Thymus (tissue), 11 donors: ENCODE results near the gene GLT8D1. TPM values are rescaled to one million over a fixed set of nuclear protein-coding genes. Genes with fewer than 3 reads are reported as not detected.
"Not testable (repeated sequence)": the region's sequence is repeated elsewhere in the genome, so short reads cannot be mapped to it uniquely, and the experiment has no call there.

Experiments
- DNase-seq, 9 donors: peaks; one replicate each; pipeline ENCODE4 v3.0.0-alpha.2; 2013; ENCODE audit warnings: low spot score in 9 of 9, low read depth in 6 of 9, missing footprints in 1 of 9
- H3K27ac ChIP-seq, 2 donors: one replicate each; pipeline ENCODE4 v1.5.1; 2013; ENCODE audit warnings: control low read depth in 1 of 2, low read depth in 1 of 2, low read length in 1 of 2, mild to moderate bottlenecking in 1 of 2, moderate library complexity in 1 of 2
- H3K27me3 ChIP-seq, 2 donors: one replicate each; pipeline ENCODE4 v1.5.1; 2013; ENCODE audit warnings: low read length in 1 of 2; ENCODE audit not compliant: control insufficient read depth in 2 of 2, insufficient read depth in 1 of 2
- H3K36me3 ChIP-seq, 2 donors: one replicate each; pipeline ENCODE4 v1.5.1; 2013; ENCODE audit warnings: low read length in 1 of 2, mild to moderate bottlenecking in 1 of 2, moderate library complexity in 1 of 2; ENCODE audit not compliant: control insufficient read depth in 2 of 2, insufficient read depth in 2 of 2
- H3K4me1 ChIP-seq, 2 donors: one replicate each; pipeline ENCODE4 v1.5.1; 2013; ENCODE audit warnings: low read length in 2 of 2; ENCODE audit not compliant: control insufficient read depth in 2 of 2, insufficient read depth in 2 of 2
- H3K4me3 ChIP-seq, 2 donors: one replicate each; pipeline ENCODE4 v1.5.1; 2013; ENCODE audit warnings: low read length in 2 of 2, control low read depth in 1 of 2, mild to moderate bottlenecking in 1 of 2
- H3K9me3 ChIP-seq, 2 donors: one replicate each; pipeline ENCODE4 v1.5.1; 2013; ENCODE audit warnings: low read length in 1 of 2, mild to moderate bottlenecking in 1 of 2; ENCODE audit not compliant: control insufficient read depth in 2 of 2, insufficient read depth in 1 of 2
- WGBS: extraction: QIAGEN DNeasy Blood & Tissue Kit; methylation state at CpG from one replicate; pipeline ENCODE4 v1.1.7; 2013; 5-methylcytosine and 5-hydroxymethylcytosine counted together
- polyA plus RNA-seq: library from polyadenylated mRNA; stranded (reverse); fragments of 200-250 nt; gene quantifications from one replicate; pipeline ENCODE4 v1.2.3, GENCODE V29; 2013
- total RNA-seq: library from RNA; stranded (reverse); fragments of 120-200 nt; gene quantifications from one replicate; pipeline ENCODE4 v1.2.4, GENCODE V29; 2013
- donor health status: healthy.

Gene GLT8D1
- total and polyA plus RNA-seq, 2 donors = 46.0 to 47.5 TPM

- Histone ChIP-seq H3K27ac (no peak overlapping the region), H3K27me3 (no peaks in the 10 kb centered on the region), H3K36me3 (peaks cover 26 to 61% of the 10 kb centered on the region in 2 donors), H3K4me3 (no peak overlapping the region), H3K4me1 (peaks cover 0 to 2% of the 10 kb centered on the region in 2 donors), H3K9me3 (no peaks in the 10 kb centered on the region)
- 97% methylated on average over 6 of the region's 6 CpGs for WGBS
- DNase-seq = no peak
Observed at GRCh38 chr3:52678265-52679198, 27.1 kb downstream of the GLT8D1 start.

DNA sequence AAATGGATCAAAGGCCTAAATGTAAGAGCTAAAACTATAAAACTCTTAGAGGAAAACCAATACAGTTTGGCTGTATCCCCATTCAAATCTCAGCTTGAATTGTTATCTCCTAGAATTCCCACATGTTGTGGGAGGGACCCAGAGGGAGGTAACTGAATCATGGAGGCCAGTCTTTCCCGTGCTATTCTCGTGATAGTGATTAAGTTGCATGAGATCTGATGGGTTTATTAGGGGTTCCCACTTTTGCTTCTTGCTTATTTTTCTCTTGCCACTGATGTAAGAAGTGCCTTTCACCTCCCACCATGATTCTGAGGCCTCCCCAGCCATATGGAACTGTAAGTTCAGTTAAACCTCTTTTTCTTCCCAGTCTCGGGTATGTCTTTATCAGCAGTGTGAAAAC, 29.4 kb downstream of the GLT8D1 start:
- WGBS = 98% methylated on average over 3 of the region's 3 CpGs
- not testable (repeated sequence) for H3K4me3 ChIP-seq, DNase-seq, H3K4me1 ChIP-seq, H3K27ac ChIP-seq, H3K27me3 ChIP-seq, H3K9me3 ChIP-seq
- H3K36me3 ChIP-seq = peaks cover 39 to 79% of the 10 kb centered on the region in 2 donors

- H3K4me3 ChIP-seq = no peak overlapping the region
- H3K9me3 ChIP-seq = no peaks in the 10 kb centered on the region
- 93% methylated on average over 1 of the region's 1 CpG for WGBS
- H3K27me3 ChIP-seq = no peaks in the 10 kb centered on the region
- no peaks in the 10 kb centered on the region for H3K4me1 ChIP-seq
- H3K36me3 ChIP-seq = peaks cover 39 to 82% of the 10 kb centered on the region in 2 donors
- no peak for DNase-seq
- H3K27ac ChIP-seq = no peak overlapping the region
Observed at GRCh38 chr3:52671676-52672075, 33.9 kb downstream of the GLT8D1 start.

DNA sequence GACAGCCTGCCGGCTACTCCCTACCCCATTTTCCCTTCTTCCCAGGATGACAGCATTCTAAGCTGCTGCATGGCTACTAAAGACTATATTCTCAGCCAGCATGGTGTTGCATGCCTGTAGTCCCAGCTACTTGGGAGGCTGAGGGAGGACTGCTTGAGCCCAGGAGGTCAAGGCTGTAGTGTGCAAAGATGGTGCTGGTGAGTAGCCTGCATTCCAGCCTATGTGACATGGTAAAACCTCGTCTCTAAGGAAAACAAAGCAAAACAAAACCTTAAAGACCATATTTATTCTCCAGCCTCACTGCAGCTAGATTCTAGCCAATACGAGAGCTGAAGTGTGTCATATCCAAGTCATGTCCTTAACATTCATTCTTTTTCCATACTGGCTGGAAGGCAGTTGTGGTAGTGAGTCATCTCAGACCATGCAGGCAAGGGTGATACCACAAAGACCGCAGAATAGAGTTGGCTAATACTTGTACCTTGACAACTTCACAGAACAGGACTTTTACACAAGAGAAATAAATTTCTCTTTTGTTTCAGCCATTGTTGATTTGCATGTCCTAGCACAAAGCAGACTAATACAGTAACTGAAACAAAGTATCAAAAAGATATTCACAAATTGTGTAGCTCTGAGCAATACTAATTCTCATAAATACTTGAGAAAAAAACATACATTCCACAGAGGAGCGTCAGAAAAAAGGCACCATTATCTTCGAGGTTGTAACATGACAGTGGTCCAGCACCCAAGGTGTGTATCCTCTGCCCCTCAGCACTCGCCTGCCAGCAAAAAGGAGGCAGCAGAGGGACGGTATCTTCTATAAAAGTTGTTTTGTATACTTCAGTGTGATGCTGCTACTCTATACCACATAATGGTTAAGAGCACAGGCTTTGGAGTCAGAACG, 34.7 kb downstream of the GLT8D1 start:
- Histone ChIP-seq H3K27ac (no peak overlapping the region), H3K4me1 (no peaks in the 10 kb centered on the region), H3K36me3 (peaks cover 37 to 79% of the 10 kb centered on the region in 2 donors), H3K27me3 (no peaks in the 10 kb centered on the region), H3K4me3 (no peak overlapping the region), H3K9me3 (no peaks in the 10 kb centered on the region)
- no peak for DNase-seq
- WGBS = 96% methylated on average over 9 of the region's 9 CpGs

DNA sequence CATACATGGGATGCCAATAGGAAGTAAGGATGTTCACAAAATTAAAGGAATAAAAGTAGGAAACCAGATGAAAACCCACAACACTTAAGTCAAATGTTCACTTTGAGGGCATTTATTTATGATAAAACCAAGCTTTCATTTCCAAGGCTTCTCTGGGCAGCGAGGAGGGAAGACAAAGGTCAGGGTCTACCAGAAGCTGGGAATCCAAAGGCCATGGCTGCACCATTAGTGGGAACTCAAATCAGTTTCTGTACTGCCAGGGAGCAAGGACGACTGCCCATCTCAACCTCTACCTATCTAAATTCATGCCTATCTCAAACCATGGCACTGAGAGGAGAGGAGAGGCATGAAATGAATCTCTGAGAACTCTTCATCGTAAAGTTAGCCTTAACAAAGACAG, 42.5 kb downstream of the GLT8D1 start:
- Histone ChIP-seq H3K27me3 (no peaks in the 10 kb centered on the region), H3K4me1 (no peaks in the 10 kb centered on the region), H3K36me3 (peaks cover 35 to 81% of the 10 kb centered on the region in 2 donors), H3K27ac (no peak overlapping the region), H3K9me3 (no peaks in the 10 kb centered on the region), H3K4me3 (no peak overlapping the region)
- 94% methylated on average over 3 of the region's 3 CpGs for WGBS
- DNase-seq = no peak

GRCh38 chr3:52660046-52660445, 45.5 kb downstream of the GLT8D1 start:
- DNase-seq = no peak
- Histone ChIP-seq H3K27me3 (no peaks in the 10 kb centered on the region), H3K36me3 (peaks cover 37 to 84% of the 10 kb centered on the region in 2 donors), H3K4me3 (no peak overlapping the region), H3K4me1 (no peaks in the 10 kb centered on the region), H3K9me3 (no peaks in the 10 kb centered on the region), H3K27ac (no peak overlapping the region)
- WGBS = 98% methylated on average over 3 of the region's 3 CpGs

DNA sequence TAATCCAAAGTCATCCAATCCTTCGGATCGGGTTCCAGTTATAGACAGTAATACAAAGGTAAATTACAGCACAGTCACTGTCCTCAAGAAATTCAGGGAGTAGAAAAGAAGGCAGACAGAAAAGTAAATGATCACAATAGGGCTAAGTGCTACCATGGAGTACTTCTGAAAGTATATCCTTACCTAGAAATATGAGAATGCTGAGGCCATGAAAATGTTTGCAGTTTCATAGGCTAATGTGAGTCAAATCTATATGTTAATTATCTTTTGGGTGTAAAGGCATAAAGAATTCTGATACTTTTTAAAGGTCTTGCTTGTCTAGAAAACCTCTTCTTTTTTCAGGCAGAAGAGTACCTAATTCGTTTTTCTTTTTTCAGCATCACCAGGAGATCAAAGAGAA, 49.7 kb downstream of the GLT8D1 start:
- 95% methylated on average over 3 of the region's 3 CpGs for whole genome bisulfite sequencing
- Histone ChIP-seq H3K27ac (no peak overlapping the region), H3K9me3 (no peaks in the 10 kb centered on the region), H3K4me3 (no peak overlapping the region), H3K36me3 (peaks cover 41 to 85% of the 10 kb centered on the region in 2 donors), H3K27me3 (no peaks in the 10 kb centered on the region), H3K4me1 (no peaks in the 10 kb centered on the region)
- no peak for DNase-seq

DNA sequence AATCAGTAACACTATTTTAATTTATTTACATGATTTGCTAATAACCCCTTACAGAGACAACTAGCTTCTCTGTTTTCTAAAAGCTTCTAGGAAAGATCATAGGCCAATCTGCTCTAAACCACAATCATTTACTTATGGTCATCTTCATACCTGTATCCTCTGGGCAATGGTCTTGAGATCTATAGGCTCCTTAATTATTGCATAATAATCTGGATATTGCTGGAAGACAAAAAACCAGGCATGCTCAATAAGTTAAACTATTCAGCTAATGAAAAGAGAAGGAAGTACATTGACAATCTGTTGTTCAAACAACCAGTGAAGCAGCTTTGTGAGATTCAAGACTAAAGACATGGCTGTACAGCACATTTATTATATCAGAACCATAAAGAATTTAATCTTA, 54.0 kb downstream of the GLT8D1 start:
- no peaks in the 10 kb centered on the region for H3K4me1 ChIP-seq
- peaks cover 43 to 84% of the 10 kb centered on the region in 2 donors for H3K36me3 ChIP-seq
- DNase-seq = no peak
- H3K27me3 ChIP-seq = no peaks in the 10 kb centered on the region
- no peak overlapping the region for H3K4me3 ChIP-seq
- H3K27ac ChIP-seq = no peak overlapping the region
- no peaks in the 10 kb centered on the region for H3K9me3 ChIP-seq

DNA sequence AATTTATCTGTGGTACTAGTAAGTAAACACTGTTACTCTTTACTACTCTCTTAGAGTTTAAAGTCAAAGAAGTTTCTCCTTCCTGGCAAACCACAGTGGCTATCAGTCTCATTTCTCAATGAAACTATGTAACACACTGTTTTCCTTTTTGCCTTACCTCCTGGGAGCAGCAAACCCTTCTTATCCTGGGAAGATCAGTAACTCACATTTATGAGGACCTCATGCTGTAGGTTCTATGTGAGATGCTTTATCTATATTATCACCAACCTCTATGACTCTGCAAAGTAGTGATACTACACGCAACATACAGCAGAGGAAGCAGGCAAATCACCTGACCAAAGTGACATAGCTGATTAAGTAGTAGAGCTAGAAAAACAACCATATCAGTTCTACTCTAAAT, 55.2 kb downstream of the GLT8D1 start:
- Histone ChIP-seq H3K4me3 (no peak overlapping the region), H3K27ac (no peak overlapping the region), H3K4me1 (no peaks in the 10 kb centered on the region), H3K36me3 (peaks cover 42 to 82% of the 10 kb centered on the region in 2 donors), H3K9me3 (no peaks in the 10 kb centered on the region), H3K27me3 (no peaks in the 10 kb centered on the region)
- no peak for DNase-seq
- 98% methylated on average over 1 of the region's 1 CpG for WGBS
